DOHH2 (cell line): ENCODE measurements around the gene MEOX1.

Experiments
- H3F3A ChIP-seq: fragments of 200-600 bp; sonication (generic), shearing (Covaris generic); 2 replicates; pipeline ENCODE4 v1.6.0; 2016; ENCODE audit warnings: antibody characterized with exemption, mild to moderate bottlenecking; ENCODE audit not compliant: control insufficient read depth, insufficient read depth
- H3K27ac ChIP-seq: fragments of 200-600 bp; sonication (generic); 2 replicates; pipeline ENCODE4 v1.5.1; 2014; ENCODE audit warnings: low read depth, mild to moderate bottlenecking, low read length, moderate library complexity
- H3K27me3 ChIP-seq: fragments of 200-600 bp; sonication (generic); 2 replicates; pipeline ENCODE4 v1.6.1; 2014; ENCODE audit warnings: mild to moderate bottlenecking, low read length, mixed read lengths; ENCODE audit not compliant: control insufficient read depth
- H3K36me3 ChIP-seq: fragments of 200-600 bp; sonication (generic); 2 replicates; pipeline ENCODE4 v1.6.1; 2014; ENCODE audit warnings: mild to moderate bottlenecking, low read length, moderate library complexity, mixed read lengths; ENCODE audit not compliant: control insufficient read depth
- H3K4me1 ChIP-seq: fragments of 200-600 bp; sonication (generic); 2 replicates; pipeline ENCODE4 v1.6.1; 2014; ENCODE audit warnings: mild to moderate bottlenecking, low read length, mixed read lengths; ENCODE audit not compliant: control insufficient read depth
- H3K4me2 ChIP-seq: fragments of 200-600 bp; sonication (generic); 2 replicates; pipeline ENCODE4 v1.6.0; 2014; ENCODE audit warnings: mild to moderate bottlenecking, low read length, moderate library complexity
- H3K4me3 ChIP-seq: fragments of 200-600 bp; sonication (generic); 2 replicates; pipeline ENCODE4 v1.5.1; 2014; ENCODE audit warnings: mild to moderate bottlenecking, low read length, mixed read lengths
- H3K79me2 ChIP-seq: fragments of 200-600 bp; sonication (generic); 2 replicates; pipeline ENCODE4 v1.6.1; 2014; ENCODE audit warnings: mild to moderate bottlenecking, low read length, mixed read lengths; ENCODE audit not compliant: control insufficient read depth
- H3K9me2 ChIP-seq: fragments of 200-600 bp; sonication (generic); replicated peaks from 2 replicates; pipeline ENCODE4 v1.6.1; 2014; ENCODE audit warnings: mild to moderate bottlenecking, low read length, mixed read lengths; ENCODE audit not compliant: control insufficient read depth
- H3K9me3 ChIP-seq: fragments of 200-600 bp; sonication (generic); 2 replicates; pipeline ENCODE4 v1.6.1; 2014; ENCODE audit warnings: antibody characterized with exemption, low read length, mixed read lengths; ENCODE audit not compliant: control insufficient read depth, insufficient read depth
- H4K20me1 ChIP-seq: fragments of 200-600 bp; sonication (generic); 2 replicates; pipeline ENCODE4 v1.6.0; 2014; ENCODE audit warnings: low read depth, mild to moderate bottlenecking, antibody characterized with exemption, low read length, moderate library complexity; ENCODE audit not compliant: control insufficient read depth, insufficient read depth
- CTCF ChIP-seq: fragments of 200-600 bp; sonication (generic); IDR thresholded peaks from one replicate; pipeline ENCODE4 v1.5.1; 2014; ENCODE audit warnings: antibody characterized with exemption, mild to moderate bottlenecking, low read depth, low read length; ENCODE audit not compliant: poor library complexity, severe bottlenecking
- EZH2phosphoT487 ChIP-seq: fragments of 200-600 bp; sonication (generic); IDR thresholded peaks from 2 replicates; pipeline ENCODE4 v1.6.1; 2017; ENCODE audit warnings: borderline replicate concordance, mild to moderate bottlenecking, antibody characterized with exemption, low read length, moderate library complexity, mixed read lengths

Gene MEOX1

GRCh38 chr17:43648916-43649315 is 12.8 kb downstream of the MEOX1 start:
- Histone ChIP-seq H3F3A (no peaks in the 10 kb centered on the region), H3K9me2 (no peaks in the 10 kb centered on the region), H4K20me1 (no peaks in the 10 kb centered on the region), H3K79me2 (no peaks in the 10 kb centered on the region), H3K27ac (no peak overlapping the region), H3K36me3 (no peaks in the 10 kb centered on the region), H3K4me1 (no peaks in the 10 kb centered on the region), H3K9me3 (no peaks in the 10 kb centered on the region), H3K4me2 (no peak overlapping the region), H3K27me3 (no peaks in the 10 kb centered on the region), H3K4me3 (no peak overlapping the region)
- no peak for TF ChIP-seq CTCF
- TF ChIP-seq EZH2phosphoT487, result no peak

- Histone ChIP-seq H3K27ac (no peak overlapping the region), H3K4me1 (no peaks in the 10 kb centered on the region), H3K27me3 (no peaks in the 10 kb centered on the region), H3K36me3 (no peaks in the 10 kb centered on the region), H3K79me2 (no peaks in the 10 kb centered on the region), H3K4me2 (no peak overlapping the region), H3F3A (no peaks in the 10 kb centered on the region), H3K4me3 (no peak overlapping the region), H3K9me3 (no peaks in the 10 kb centered on the region), H3K9me2 (no peaks in the 10 kb centered on the region), H4K20me1 (no peaks in the 10 kb centered on the region)
- TF ChIP-seq CTCF (no peak), EZH2phosphoT487 (no peak)
Observed at GRCh38 chr17:43645765-43646481, 15.8 kb downstream of the MEOX1 start.

- H3K27ac ChIP-seq, result no peak overlapping the region
- H3K4me1 ChIP-seq, result no peaks in the 10 kb centered on the region
- no peaks in the 10 kb centered on the region for H3K27me3 ChIP-seq
- H3K4me3 ChIP-seq, result no peak overlapping the region
- H3K4me2 ChIP-seq, result no peak overlapping the region
- H3K36me3 ChIP-seq, result no peaks in the 10 kb centered on the region
- no peaks in the 10 kb centered on the region for H4K20me1 ChIP-seq
- no peaks in the 10 kb centered on the region for H3K79me2 ChIP-seq
- TF ChIP-seq CTCF, result no peak
- no peak for TF ChIP-seq EZH2phosphoT487
- H3F3A ChIP-seq, result no peaks in the 10 kb centered on the region
- H3K9me3 ChIP-seq, result no peaks in the 10 kb centered on the region
- no peaks in the 10 kb centered on the region for H3K9me2 ChIP-seq
Observed at GRCh38 chr17:43645450-43645764, 16.3 kb downstream of the MEOX1 start.
